Measurements from ENCODE around the gene CCDC39. TPM values are rescaled to one million over a fixed set of nuclear protein-coding genes. Genes with fewer than 3 reads are reported as not detected.

The CCDC39 gene
- total RNA-seq, 4 donors from 2014 or later: 0.28 to 1.2 (median 0.38) TPM; not detected in 1

DNA sequence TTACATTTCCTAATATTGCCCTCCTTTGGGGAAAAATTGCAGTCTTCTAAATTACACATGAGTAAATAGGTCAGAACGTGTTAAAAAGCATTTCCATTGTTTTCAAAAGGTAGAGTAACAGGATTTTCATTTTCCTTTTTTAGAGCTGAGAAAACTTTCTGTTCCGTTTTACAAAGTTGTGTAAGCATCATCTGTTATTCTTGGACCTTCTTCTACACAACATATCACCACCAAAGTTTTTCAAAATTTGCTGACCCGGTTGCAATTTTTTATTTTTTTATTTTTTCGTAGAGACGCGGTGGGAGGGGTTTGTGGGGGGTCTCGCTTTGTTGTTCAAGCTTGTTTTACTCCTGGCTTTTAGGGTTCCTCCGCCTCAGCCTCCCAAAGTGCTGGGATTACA is 1.1 kb downstream of the CCDC39 start:
- ATAC-seq (ENCODE audit: low FRiP score) (no peak), DNase-seq (ENCODE audit: low spot score) (no peak)
- TF ChIP-seq, protein P1, sequence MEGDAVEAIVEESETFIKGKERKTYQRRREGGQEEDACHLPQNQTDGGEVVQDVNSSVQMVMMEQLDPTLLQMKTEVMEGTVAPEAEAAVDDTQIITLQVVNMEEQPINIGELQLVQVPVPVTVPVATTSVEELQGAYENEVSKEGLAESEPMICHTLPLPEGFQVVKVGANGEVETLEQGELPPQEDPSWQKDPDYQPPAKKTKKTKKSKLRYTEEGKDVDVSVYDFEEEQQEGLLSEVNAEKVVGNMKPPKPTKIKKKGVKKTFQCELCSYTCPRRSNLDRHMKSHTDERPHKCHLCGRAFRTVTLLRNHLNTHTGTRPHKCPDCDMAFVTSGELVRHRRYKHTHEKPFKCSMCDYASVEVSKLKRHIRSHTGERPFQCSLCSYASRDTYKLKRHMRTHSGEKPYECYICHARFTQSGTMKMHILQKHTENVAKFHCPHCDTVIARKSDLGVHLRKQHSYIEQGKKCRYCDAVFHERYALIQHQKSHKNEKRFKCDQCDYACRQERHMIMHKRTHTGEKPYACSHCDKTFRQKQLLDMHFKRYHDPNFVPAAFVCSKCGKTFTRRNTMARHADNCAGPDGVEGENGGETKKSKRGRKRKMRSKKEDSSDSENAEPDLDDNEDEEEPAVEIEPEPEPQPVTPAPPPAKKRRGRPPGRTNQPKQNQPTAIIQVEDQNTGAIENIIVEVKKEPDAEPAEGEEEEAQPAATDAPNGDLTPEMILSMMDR (IDR thresholded peaks at IDR 0.05): no peak

DNA sequence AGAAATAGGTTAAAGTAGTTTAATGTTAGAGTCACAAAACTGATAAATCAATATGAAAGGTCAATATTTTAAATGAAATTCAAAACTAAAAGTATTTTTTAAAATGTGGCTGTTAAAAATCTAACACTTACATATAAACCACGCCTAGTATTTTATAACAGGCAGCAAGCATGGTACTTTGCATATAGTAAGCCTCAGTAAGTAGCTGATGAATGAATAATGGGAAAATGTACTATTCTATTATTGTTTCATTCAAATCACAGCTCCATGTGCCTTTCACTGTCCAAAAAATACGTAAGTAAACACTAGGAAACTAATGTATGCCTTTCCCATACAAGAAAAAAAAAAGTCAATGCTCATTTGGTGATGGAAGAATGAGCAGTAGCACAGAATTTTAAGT is 17.8 kb downstream of the CCDC39 start:
- DNase-seq (ENCODE audit: low spot score) (no peak), ATAC-seq (ENCODE audit: low FRiP score) (no peak)
- TF ChIP-seq, protein P1 (IDR thresholded peaks at IDR 0.05): no peak

DNA sequence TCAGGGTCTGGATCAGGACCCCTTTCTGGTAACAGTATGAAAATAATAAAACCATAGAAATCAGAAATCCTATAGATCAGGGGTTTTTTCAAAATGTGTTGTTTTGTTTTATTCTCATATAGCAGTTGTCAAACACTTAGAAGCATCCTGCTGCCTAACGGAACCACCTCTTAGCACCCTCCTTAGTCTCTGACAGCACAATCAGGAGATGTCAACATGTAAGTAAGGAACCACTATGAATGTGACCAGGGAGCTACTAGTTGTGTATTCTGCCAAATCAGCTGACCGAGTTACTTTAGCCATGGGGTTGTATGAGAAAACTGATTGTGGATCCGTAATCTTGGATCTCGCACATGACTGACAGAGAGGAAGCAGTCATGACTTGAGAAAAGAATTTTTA is 22.2 kb downstream of the CCDC39 start:
- DNase-seq (ENCODE audit: low spot score): no peak
- no peak for ATAC-seq (ENCODE audit: low FRiP score)
- TF ChIP-seq, protein P1 (IDR thresholded peaks at IDR 0.05): no peak

DNA sequence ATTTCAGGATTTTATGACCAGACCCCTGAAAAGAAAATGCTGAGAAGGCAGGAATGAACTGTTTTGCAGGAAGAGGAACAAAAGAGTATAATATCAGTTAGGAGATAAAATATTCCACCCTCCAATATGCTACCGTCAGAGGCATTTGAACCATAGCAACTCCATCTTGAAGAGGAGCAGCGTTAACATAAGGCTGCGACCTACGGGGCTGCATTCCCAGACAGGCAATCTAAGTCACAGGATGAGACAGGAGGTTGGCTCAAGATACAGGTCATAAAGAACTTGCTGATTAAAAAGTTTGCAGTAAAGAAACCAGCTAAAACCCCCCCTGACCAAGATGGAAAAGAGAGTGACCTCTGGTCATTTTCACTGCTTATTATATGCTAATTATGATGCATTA is 22.9 kb downstream of the CCDC39 start:
- TF ChIP-seq, protein P1 (IDR thresholded peaks at IDR 0.05): no peak
- ATAC-seq (ENCODE audit: low FRiP score) (no peak), DNase-seq (ENCODE audit: low spot score) (no peak)

DNA sequence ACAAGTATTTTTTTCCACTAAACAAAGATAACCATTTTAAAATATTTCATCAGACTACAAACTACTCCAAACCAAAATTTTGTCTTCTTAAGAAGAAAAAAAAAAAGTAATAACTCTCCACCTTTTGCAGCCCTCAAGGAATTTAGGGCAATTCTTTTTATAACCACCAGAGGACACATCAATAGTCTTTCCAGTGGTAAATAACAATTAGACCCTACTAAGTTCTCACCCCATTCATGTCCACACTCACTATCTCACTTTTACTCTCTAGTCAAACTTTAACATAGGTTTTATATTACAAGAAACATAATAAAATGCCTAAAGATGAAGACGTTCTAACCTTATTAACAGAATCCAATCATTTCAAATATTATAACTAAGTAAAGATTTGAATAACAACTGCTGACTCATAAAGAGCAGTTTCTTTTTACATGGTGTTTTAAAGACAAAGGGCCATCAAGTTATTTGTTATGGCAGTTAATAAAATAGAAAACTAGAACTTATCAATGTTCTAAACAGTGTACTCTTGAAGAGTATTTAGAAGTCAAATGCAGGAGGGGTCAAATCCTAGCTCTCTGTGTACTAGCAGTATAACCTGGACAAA is 33.0 kb downstream of the CCDC39 start:
- TF ChIP-seq, protein P1 (IDR thresholded peaks at IDR 0.05): no peak
- ATAC-seq (ENCODE audit: low FRiP score): no peak
- no peak for DNase-seq (ENCODE audit: low spot score)

DNA sequence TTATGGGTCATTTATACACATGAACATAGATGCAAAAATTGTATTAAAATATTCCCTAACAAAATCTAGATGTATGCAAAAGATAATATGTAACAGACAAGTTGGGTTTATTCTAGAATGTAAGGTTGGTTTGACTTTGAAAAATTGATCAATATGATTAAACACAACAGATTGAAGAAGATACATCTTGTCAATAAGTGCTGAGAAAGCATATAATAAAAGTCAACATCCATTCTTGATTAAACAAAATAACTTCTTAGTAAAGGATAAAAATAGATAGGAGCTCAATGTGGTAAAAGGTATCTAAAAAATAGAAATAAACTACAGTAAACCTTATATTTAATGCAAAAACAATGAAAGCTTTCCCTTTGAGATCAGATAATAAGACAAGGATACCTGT is 38.3 kb downstream of the CCDC39 start:
- TF ChIP-seq, protein P1 (IDR thresholded peaks at IDR 0.05): no peak
- ATAC-seq (ENCODE audit: low FRiP score) (no peak), DNase-seq (ENCODE audit: low spot score) (no peak)

DNA sequence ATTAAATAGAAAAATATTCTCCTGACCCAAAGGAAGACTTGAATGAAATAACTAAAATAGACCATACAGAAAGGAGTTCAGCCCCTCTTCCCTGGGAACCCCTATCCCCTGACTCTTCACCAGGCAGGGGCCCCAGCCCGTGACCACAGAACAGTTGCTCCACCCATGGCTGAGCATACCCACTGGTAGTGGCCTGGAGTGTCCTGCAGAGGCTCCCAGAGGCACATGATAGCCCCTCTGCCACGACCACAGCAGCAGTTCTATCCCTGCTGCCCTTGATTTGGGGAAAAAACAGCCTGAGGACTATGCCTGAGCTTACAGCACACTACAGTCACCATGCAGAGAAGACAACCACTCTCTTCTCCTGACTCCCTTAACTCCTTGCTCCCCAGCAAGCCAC is 45.6 kb downstream of the CCDC39 start:
- TF ChIP-seq, protein P1 (IDR thresholded peaks at IDR 0.05): no peak

More for the DNA sequence above, 45.6 kb downstream of the CCDC39 start:
- ATAC-seq (ENCODE audit: low FRiP score) (no peak), DNase-seq (ENCODE audit: low spot score) (no peak)
